IMR-90 (cell line): ENCODE results near the gene CDH12. TPM values are rescaled to one million over a fixed set of nuclear protein-coding genes. Genes with fewer than 3 reads are reported as not detected.

Experiments used
- ATAC-seq: fragments of 200-7000 bp; cut with Tn5 transposase; 2 replicates; pipeline ENCODE4 v1.9.1; 2020; ENCODE audit warnings: low read depth, mild to moderate bottlenecking, moderate library complexity
- BruUV-seq: library from RNA; stranded (reverse); fragments of 400-500 nt; replicated peaks from 2 replicates; lab custom pipeline; 2021; lab: Mats Ljungman, UMichigan
- CTCF ChIA-PET: fragments of 300-600 bp; formaldehyde crosslinking; extraction: SDS; loops from one replicate; lab custom pipeline; 2021; ENCODE audit warnings: antibody characterized with exemption; lab: Yijun Ruan, JAX
- POLR2A ChIA-PET: fragments of 300-600 bp; sonication (Branson Sonifier 250); formaldehyde crosslinking; loops from one replicate; lab custom pipeline; 2022; ENCODE audit warnings: antibody characterized with exemption; ENCODE audit not compliant: unreplicated experiment; lab: Charles Lee
- DNase-seq: peaks from one replicate; pipeline ENCODE4 v3.0.0; 2013
- H2AFZ ChIP-seq: replicated peaks from 2 replicates; pipeline ENCODE3; 2013; ENCODE audit warnings: low read length, mild to moderate bottlenecking; ENCODE audit not compliant: poor library complexity
- H2AK5ac ChIP-seq: 2 replicates; pipeline ENCODE4 v1.6.1; 2013; ENCODE audit warnings: low read depth, low read length, inconsistent platforms
- H2AK9ac ChIP-seq: replicated peaks from 2 replicates; pipeline ENCODE3; 2013; ENCODE audit warnings: mild to moderate bottlenecking, low read depth, low read length, moderate library complexity; ENCODE audit not compliant: poor library complexity
- H2BK120ac ChIP-seq: 2 replicates; pipeline ENCODE4 v1.6.1; 2013; ENCODE audit warnings: low read depth, low read length, inconsistent platforms
- H2BK15ac ChIP-seq: 3 replicates; pipeline ENCODE4 v1.6.1; 2013; ENCODE audit warnings: low read depth, low read length, inconsistent platforms
- H2BK20ac ChIP-seq: 2 replicates; pipeline ENCODE4 v1.6.1; 2013; ENCODE audit warnings: low read depth, mild to moderate bottlenecking, inconsistent platforms, low read length, moderate library complexity
- H2BK5ac ChIP-seq: 2 replicates; pipeline ENCODE4 v1.6.1; 2013; ENCODE audit warnings: mild to moderate bottlenecking, low read depth, low read length, inconsistent platforms; ENCODE audit not compliant: poor library complexity, severe bottlenecking
- H3K14ac ChIP-seq: replicated peaks from 2 replicates; pipeline ENCODE4 v1.6.1; 2013; ENCODE audit warnings: low read depth, low read length, inconsistent platforms
- H3K18ac ChIP-seq: 2 replicates; pipeline ENCODE4 v1.6.1; 2013; ENCODE audit warnings: low read depth, low read length, control low read depth
- H3K23ac ChIP-seq: 2 replicates; pipeline ENCODE4 v1.6.1; 2013; ENCODE audit warnings: low read depth, low read length, inconsistent platforms
- H3K27ac ChIP-seq: 2 replicates; pipeline ENCODE4 v1.5.1; 2013; ENCODE audit warnings: mild to moderate bottlenecking, control low read depth, low read length; ENCODE audit not compliant: insufficient read depth
- H3K27me3 ChIP-seq: 2 replicates; pipeline ENCODE4 v1.6.1; 2013; ENCODE audit warnings: low read length; ENCODE audit not compliant: control insufficient read depth, insufficient read depth
- H3K36me3 ChIP-seq: 2 replicates; pipeline ENCODE4 v1.6.1; 2013; ENCODE audit warnings: low read length, mixed read lengths; ENCODE audit not compliant: control insufficient read depth, insufficient read depth
- H3K4ac ChIP-seq: 2 replicates; pipeline ENCODE4 v1.6.1; 2013; ENCODE audit warnings: low read depth, low read length, inconsistent platforms
- H3K4me1 ChIP-seq: 2 replicates; pipeline ENCODE4 v1.6.1; 2013; ENCODE audit warnings: low read length, mixed read lengths; ENCODE audit not compliant: control insufficient read depth, insufficient read depth
- H3K4me2 ChIP-seq: 2 replicates; pipeline ENCODE4 v1.6.1; 2013; ENCODE audit warnings: low read depth, mild to moderate bottlenecking, control low read depth, low read length, moderate library complexity
- H3K4me3 ChIP-seq: 2 replicates; pipeline ENCODE4 v1.5.1; 2013; ENCODE audit warnings: low read depth, mild to moderate bottlenecking, control low read depth, low read length, moderate library complexity; ENCODE audit not compliant: insufficient read depth
- H3K56ac ChIP-seq: 2 replicates; pipeline ENCODE4 v1.6.1; 2013; ENCODE audit warnings: low read length, inconsistent platforms; ENCODE audit not compliant: insufficient read depth; ENCODE audit errors: extremely low read depth
- H3K79me1 ChIP-seq, 2 experiments: 2 replicates each; pipeline ENCODE4 v1.6.1; 2013; ENCODE audit warnings: low read length in 2 of 2, inconsistent platforms in 1 of 2, low read depth in 1 of 2
- H3K9ac ChIP-seq: 2 replicates; pipeline ENCODE4 v1.6.1; 2013; ENCODE audit warnings: low read depth, low read length, control low read depth
- H3K9me1 ChIP-seq: 2 replicates; pipeline ENCODE4 v1.6.1; 2013; ENCODE audit warnings: low read length, inconsistent platforms; ENCODE audit not compliant: insufficient read depth
- H3K9me3 ChIP-seq: 2 replicates; pipeline ENCODE4 v1.6.1; 2013; ENCODE audit warnings: low read length; ENCODE audit not compliant: control insufficient read depth, insufficient read depth
- H4K20me1 ChIP-seq: 2 replicates; pipeline ENCODE4 v1.6.1; 2013; ENCODE audit warnings: low read length, inconsistent platforms; ENCODE audit not compliant: insufficient read depth
- H4K5ac ChIP-seq: 2 replicates; pipeline ENCODE4 v1.6.1; 2013; ENCODE audit warnings: mild to moderate bottlenecking, low read depth, low read length, control low read depth
- H4K8ac ChIP-seq, 2 experiments: 2 replicates each; pipeline ENCODE4 v1.6.1; 2013; ENCODE audit warnings: low read depth in 2 of 2, low read length in 2 of 2, control low read depth in 1 of 2, inconsistent platforms in 1 of 2
- H4K91ac ChIP-seq: 2 replicates; pipeline ENCODE4 v1.6.1; 2013; ENCODE audit warnings: low read depth, low read length, inconsistent platforms; ENCODE audit not compliant: insufficient read depth
- FOS ChIP-seq: fragments of 150-350 bp; IDR thresholded peaks from 2 replicates; pipeline ENCODE4 v1.6.1; 2016; ENCODE audit warnings: low read depth, low read length
- MAZ ChIP-seq: IDR thresholded peaks from 2 replicates; pipeline ENCODE4 v1.6.1; 2012; ENCODE audit warnings: low read depth, mild to moderate bottlenecking, low read length, improper control_type of control experiment, moderate library complexity, borderline replicate concordance
- NFE2L2 ChIP-seq: fragments of 150-350 bp; IDR thresholded peaks from 2 replicates; pipeline ENCODE4 v1.6.1; 2016; ENCODE audit warnings: low read depth, mild to moderate bottlenecking, low read length
- WGBS, 2 experiments: methylation state at CpG; one replicate each; pipeline versions ENCODE4 v1.1.5 to v1.1.7; 2013; ENCODE audit warnings: missing lambda C conversion rate in 2 of 2; ENCODE audit not compliant: insufficient read length in 1 of 2; ENCODE audit errors: extremely low coverage in 2 of 2; 5-methylcytosine and 5-hydroxymethylcytosine counted together
- dilution Hi-C: fragments of 300-500 bp; cut with HindIII; formaldehyde crosslinking; loops from one replicate; pipeline ENCODE4 v1.14.3; 2018; ENCODE audit warnings: low sequenced_read_pairs; ENCODE audit not compliant: unreplicated experiment
- in situ Hi-C: fragments of 300-500 bp; cut with MboI; formaldehyde crosslinking; loops from 3 replicates; pipeline ENCODE4 v1.14.3; 2019; ENCODE audit warnings: low sequenced_read_pairs, inconsistent platforms, mixed read lengths
- intact Hi-C: fragments of 100-400 bp; cut with micrococcal nuclease; formaldehyde crosslinking; loops from 2 replicates; pipeline ENCODE4 v1.10.0; 2022
- polyA plus RNA-seq, 3 experiments: library from polyadenylated mRNA; depleted of rRNA; stranded (reverse); fragments of >200 nt; gene quantifications; 2 replicates each; pipeline ENCODE4 v1.2.3, GENCODE V29; 2012; ENCODE audit warnings: low replicate concordance in 1 of 3
- total RNA-seq: library from RNA; depleted of rRNA; stranded (reverse); fragments of >200 nt; gene quantifications from 2 replicates; pipeline ENCODE4 v1.2.3, GENCODE V29; 2012

The CDH12 gene
- total and polyA plus RNA-seq, 2 of the 4 experiments (the other 2 are of a cell fraction) = not detected

DNA sequence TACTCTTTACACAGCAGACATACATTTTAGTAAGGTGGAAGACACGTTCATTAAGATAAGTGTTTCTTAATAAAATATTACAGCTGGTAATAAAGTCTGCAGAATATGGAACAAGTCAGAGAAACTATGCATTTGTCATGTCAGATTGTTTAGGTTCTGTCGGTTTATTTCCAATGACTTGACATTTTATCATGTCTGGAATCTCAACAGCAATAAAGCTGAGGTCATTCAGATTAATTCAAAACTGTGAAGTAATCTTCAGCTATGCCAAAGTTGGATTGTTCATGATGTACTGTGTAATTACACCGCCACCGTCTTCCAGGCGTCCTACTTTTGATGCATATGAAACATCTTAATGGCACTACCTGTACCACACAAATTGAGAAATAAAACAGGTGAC lies 1032.6 kb downstream of the CDH12 start:
- ATAC-seq = no peak

More for the DNA sequence above, 1032.6 kb downstream of the CDH12 start:
- H3K9me1 ChIP-seq = no peaks in the 10 kb centered on the region
- H3K27ac ChIP-seq = no peak overlapping the region
- no peak overlapping the region for H3K4ac ChIP-seq
- H3K27me3 ChIP-seq = no peaks in the 10 kb centered on the region
- H3K4me3 ChIP-seq = no peak overlapping the region
- H2AFZ ChIP-seq = no peak overlapping the region
- H4K20me1 ChIP-seq = no peaks in the 10 kb centered on the region
- H2BK5ac ChIP-seq = no peak overlapping the region
- H3K23ac ChIP-seq = no peak overlapping the region
- H3K56ac ChIP-seq = no peak overlapping the region
- H2AK5ac ChIP-seq = no peak overlapping the region
- no peaks in the 10 kb centered on the region for H3K36me3 ChIP-seq
- DNase-seq = no peak
- no peaks in the 10 kb centered on the region for H3K4me1 ChIP-seq
- WGBS, 2 experiments = no CpG with 5 or more reads among the region's 5 CpGs
- H3K79me1 ChIP-seq = no peaks in the 10 kb centered on the region
- BruUV-seq = no TSS peak
- dilution Hi-C loops (no loop called here), in situ Hi-C loops (no loop called here), intact Hi-C loops (no loop called here)
- no peaks in the 10 kb centered on the region for H3K9me3 ChIP-seq
- H4K5ac ChIP-seq = no peak overlapping the region
- no peak overlapping the region for H3K18ac ChIP-seq
- no peak overlapping the region for H4K91ac ChIP-seq
- H2AK9ac ChIP-seq = no peak overlapping the region
- CTCF ChIA-PET = no interaction called here
- POLR2A ChIA-PET = no interaction called here
- TF ChIP-seq FOS (no peak), NFE2L2 (peak; percentile 64), MAZ (no peak)
- no peak overlapping the region for H3K9ac ChIP-seq
- H2BK120ac ChIP-seq = no peak overlapping the region
- H2BK20ac ChIP-seq = no peak overlapping the region
- no peak overlapping the region for H3K4me2 ChIP-seq
- no peak overlapping the region for H4K8ac ChIP-seq
- no peak overlapping the region for H3K14ac ChIP-seq
- no peak overlapping the region for H2BK15ac ChIP-seq
